Neuronal stem cell (in vitro differentiated cells): ENCODE data around the gene AGAP1.
A peak's percentile ranks its signal among the peaks of the same experiment; 100 is the strongest.

Source experiments
- DNase-seq: peaks from one replicate; pipeline ENCODE4 v3.0.0-alpha.2; 2013; ENCODE audit warnings: low spot score
- H2AFZ ChIP-seq: one replicate; pipeline ENCODE4 v1.6.1; 2013; ENCODE audit warnings: mild to moderate bottlenecking, low read length, inconsistent platforms
- H2AK5ac ChIP-seq: 2 replicates; pipeline ENCODE4 v1.6.1; 2013; ENCODE audit warnings: low read depth, mild to moderate bottlenecking, inconsistent platforms, low read length, moderate library complexity, mixed read lengths
- H2BK120ac ChIP-seq: 2 replicates; pipeline ENCODE4 v1.6.1; 2013; ENCODE audit warnings: low read depth, mild to moderate bottlenecking, inconsistent platforms, low read length, moderate library complexity, mixed read lengths
- H2BK12ac ChIP-seq: one replicate; pipeline ENCODE4 v1.6.1; 2013; ENCODE audit warnings: low read length, inconsistent platforms
- H2BK15ac ChIP-seq: 2 replicates; pipeline ENCODE4 v1.6.1; 2013; ENCODE audit warnings: mild to moderate bottlenecking, low read length, inconsistent platforms, mixed read lengths
- H2BK5ac ChIP-seq: one replicate; pipeline ENCODE4 v1.6.1; 2013; ENCODE audit warnings: inconsistent platforms, mild to moderate bottlenecking, low read length, moderate library complexity
- H3K14ac ChIP-seq: one replicate; pipeline ENCODE4 v1.6.1; 2013; ENCODE audit warnings: low read length, inconsistent platforms
- H3K18ac ChIP-seq: 2 replicates; pipeline ENCODE4 v1.6.1; 2013; ENCODE audit warnings: low read length, inconsistent platforms
- H3K23ac ChIP-seq: 2 replicates; pipeline ENCODE4 v1.6.1; 2013; ENCODE audit warnings: low read depth, mild to moderate bottlenecking, mixed read lengths, low read length, inconsistent platforms; ENCODE audit not compliant: poor library complexity
- H3K27ac ChIP-seq: replicated peaks from 3 replicates; pipeline ENCODE4 v1.5.1; 2013; ENCODE audit warnings: low read length, inconsistent platforms
- H3K27me3 ChIP-seq, 3 experiments: 2 replicates each; pipeline ENCODE4 v1.6.1; 2013; ENCODE audit warnings: low read length in 3 of 3, mild to moderate bottlenecking in 2 of 3, inconsistent platforms in 1 of 3, low read depth in 1 of 3, mixed read lengths in 1 of 3, moderate library complexity in 1 of 3; ENCODE audit not compliant: control insufficient read depth in 3 of 3, insufficient read depth in 3 of 3
- H3K36me3 ChIP-seq, 2 donors: replicated peaks in 1 of 2; 2 replicates each; pipeline ENCODE4 v1.6.1; 2013; ENCODE audit warnings: low read length in 2 of 2; ENCODE audit not compliant: control insufficient read depth in 2 of 2, insufficient read depth in 2 of 2
- H3K4ac ChIP-seq: 2 replicates; pipeline ENCODE4 v1.6.1; 2013; ENCODE audit warnings: inconsistent platforms, mild to moderate bottlenecking, low read length, moderate library complexity
- H3K4me1 ChIP-seq, 2 donors: 1 replicate in 1 of 2; 2 replicates in 1 of 2; pipeline ENCODE4 v1.6.1; 2013; ENCODE audit warnings: low read length in 2 of 2, low read depth in 1 of 2; ENCODE audit not compliant: control insufficient read depth in 2 of 2, insufficient read depth in 1 of 2
- H3K4me2 ChIP-seq: one replicate; pipeline ENCODE4 v1.6.1; 2013; ENCODE audit warnings: mild to moderate bottlenecking, low read length, inconsistent platforms; ENCODE audit not compliant: insufficient read depth, poor library complexity, severe bottlenecking
- H3K4me3 ChIP-seq, 2 donors: 2 replicates each; pipeline ENCODE4 v1.5.1; 2013; ENCODE audit warnings: low read length in 2 of 2, mild to moderate bottlenecking in 2 of 2, inconsistent platforms in 1 of 2, moderate library complexity in 1 of 2
- H3K79me1 ChIP-seq: one replicate; pipeline ENCODE4 v1.6.1; 2013; ENCODE audit warnings: low read depth, mild to moderate bottlenecking, inconsistent platforms, low read length, moderate library complexity
- H3K9ac ChIP-seq: one replicate; pipeline ENCODE4 v1.6.1; 2013; ENCODE audit warnings: mild to moderate bottlenecking, low read depth, low read length, inconsistent platforms; ENCODE audit not compliant: poor library complexity
- H3K9me3 ChIP-seq, 2 donors: replicated peaks in 1 of 2; 2 replicates each; pipeline versions ENCODE3 to v1.6.1; 2013; ENCODE audit warnings: low read length in 2 of 2, mild to moderate bottlenecking in 2 of 2, inconsistent platforms in 1 of 2, low read depth in 1 of 2, mixed read lengths in 1 of 2, moderate library complexity in 1 of 2; ENCODE audit not compliant: control insufficient read depth in 2 of 2, insufficient read depth in 1 of 2
- H4K8ac ChIP-seq: one replicate; pipeline ENCODE4 v1.6.1; 2013; ENCODE audit warnings: low read depth, mild to moderate bottlenecking, inconsistent platforms, low read length, moderate library complexity
- H4K91ac ChIP-seq: one replicate; pipeline ENCODE4 v1.6.1; 2013; ENCODE audit warnings: low read length, low read depth, mild to moderate bottlenecking, inconsistent platforms; ENCODE audit not compliant: poor library complexity
- WGBS, 2 donors: extraction: QIAGEN DNeasy Blood & Tissue Kit; methylation state at CpG; one replicate each; pipeline ENCODE4 v1.1.7; 2013; ENCODE audit warnings: missing lambda C conversion rate in 2 of 2, mixed read lengths in 1 of 2; ENCODE audit not compliant: insufficient read length in 2 of 2, insufficient replicate concordance in 1 of 2; ENCODE audit errors: extremely low coverage in 2 of 2; 5-methylcytosine and 5-hydroxymethylcytosine counted together

The AGAP1 gene

DNA sequence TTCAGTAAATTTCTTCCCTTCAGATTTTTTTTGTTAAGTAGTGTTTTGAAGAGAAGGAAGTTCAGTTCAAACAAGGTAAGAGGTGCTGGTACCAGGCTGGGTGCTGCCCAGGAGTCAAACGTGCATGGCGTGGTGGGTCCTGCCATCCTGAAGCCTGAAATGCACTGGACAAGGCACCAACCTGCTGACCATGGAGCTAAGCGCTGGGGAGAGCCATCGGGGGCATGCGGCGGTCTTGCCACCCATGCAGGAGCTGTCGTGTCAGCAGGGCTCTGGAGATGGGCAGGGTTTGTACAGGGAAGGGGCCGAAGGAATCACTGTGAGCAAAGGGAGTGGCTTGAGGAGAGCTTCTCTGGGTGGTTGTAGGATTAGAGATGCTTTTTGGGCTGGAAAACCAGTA is 547.8 kb downstream of the AGAP1 start:
- Histone ChIP-seq H3K18ac (no peak overlapping the region), H3K4me2 (no peak overlapping the region), H3K4me1 (peaks cover 2 to 15% of the 10 kb centered on the region in 2 donors), H3K4me3 (no peak overlapping the region), H2BK5ac (no peak overlapping the region), H3K9ac (no peak overlapping the region), H3K27ac (no peak overlapping the region), H3K9me3 (no peaks in the 10 kb centered on the region), H3K4ac (no peak overlapping the region), H2AK5ac (no peak overlapping the region), H3K27me3 (peaks cover 0 to 2% (median 0%) of the 10 kb centered on the region in 3 experiments), H2BK12ac (no peak overlapping the region), H3K79me1 (no peaks in the 10 kb centered on the region), H3K14ac (peak overlapping the region; percentile 13), H2BK120ac (no peak overlapping the region), H4K8ac (no peak overlapping the region), H3K23ac (no peak overlapping the region), H4K91ac (no peak overlapping the region), H2BK15ac (no peak overlapping the region), H3K36me3 (peaks cover 7 to 58% of the 10 kb centered on the region in 2 donors), H2AFZ (no peak overlapping the region)
- no CpG with 5 or more reads among the region's 8 CpGs for WGBS, 2 donors
- DNase-seq, result no peak

DNA sequence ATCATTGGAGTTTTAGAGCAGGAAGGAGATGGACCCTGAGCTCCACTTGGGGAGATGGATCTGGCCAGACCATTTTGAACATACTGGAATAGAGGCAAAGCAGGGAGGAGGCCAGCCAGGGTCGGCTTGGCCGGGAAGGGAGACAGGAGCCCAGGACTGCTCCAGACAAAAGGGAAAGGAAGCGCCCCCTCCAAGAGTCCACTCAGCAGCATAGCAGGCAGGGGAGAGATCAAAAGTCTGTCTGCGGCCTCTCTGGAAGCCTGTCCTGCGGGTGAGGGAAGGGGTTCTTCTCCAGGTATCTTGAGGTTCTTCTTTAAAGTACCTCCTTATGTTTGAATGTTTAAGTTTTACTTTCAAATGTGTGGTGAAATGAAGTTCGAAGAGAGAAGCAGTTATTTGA is 548.2 kb downstream of the AGAP1 start:
- Histone ChIP-seq H2BK120ac (no peak overlapping the region), H3K36me3 (peaks cover 7 to 58% of the 10 kb centered on the region in 2 donors), H3K14ac (no peak overlapping the region), H2BK12ac (no peak overlapping the region), H3K79me1 (no peaks in the 10 kb centered on the region), H3K9ac (no peak overlapping the region), H4K8ac (no peak overlapping the region), H3K4me2 (no peak overlapping the region), H3K18ac (no peak overlapping the region), H2AK5ac (no peak overlapping the region), H3K23ac (no peak overlapping the region), H3K27ac (no peak overlapping the region), H4K91ac (no peak overlapping the region), H2AFZ (no peak overlapping the region), H3K4ac (no peak overlapping the region), H2BK5ac (no peak overlapping the region), H3K9me3 (no peaks in the 10 kb centered on the region), H3K4me3 (no peak overlapping the region), H3K27me3 (peaks cover 0 to 2% (median 0%) of the 10 kb centered on the region in 3 experiments), H3K4me1 (peaks cover 2 to 15% of the 10 kb centered on the region in 2 donors), H2BK15ac (no peak overlapping the region)
- DNase-seq, result no peak
- no CpG with 5 or more reads among the region's 6 CpGs for WGBS, 2 donors

DNA sequence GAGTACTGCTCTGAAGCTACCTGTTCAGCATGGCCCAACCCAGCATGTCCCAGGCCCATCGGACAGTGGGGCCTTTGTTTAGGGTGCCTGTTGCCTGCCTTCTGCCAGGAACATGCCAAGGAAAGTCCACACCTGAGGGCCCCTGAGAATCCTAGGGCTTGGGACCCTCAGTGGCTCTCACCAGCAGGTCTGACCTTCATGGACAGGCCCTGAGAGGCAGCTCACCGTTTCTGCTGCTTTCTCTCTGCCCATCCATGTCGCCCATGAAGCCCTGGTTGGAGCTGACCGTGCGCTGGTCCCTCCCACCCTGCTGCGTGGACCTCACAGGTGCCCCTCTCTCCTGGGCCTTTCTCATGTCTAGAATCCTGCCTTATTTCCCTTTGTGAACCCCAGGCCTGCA is 550.3 kb downstream of the AGAP1 start:
- WGBS, 2 donors, result no CpG with 5 or more reads among the region's 6 CpGs
- peak overlapping the region; percentile 44 for H3K23ac ChIP-seq

DNA sequence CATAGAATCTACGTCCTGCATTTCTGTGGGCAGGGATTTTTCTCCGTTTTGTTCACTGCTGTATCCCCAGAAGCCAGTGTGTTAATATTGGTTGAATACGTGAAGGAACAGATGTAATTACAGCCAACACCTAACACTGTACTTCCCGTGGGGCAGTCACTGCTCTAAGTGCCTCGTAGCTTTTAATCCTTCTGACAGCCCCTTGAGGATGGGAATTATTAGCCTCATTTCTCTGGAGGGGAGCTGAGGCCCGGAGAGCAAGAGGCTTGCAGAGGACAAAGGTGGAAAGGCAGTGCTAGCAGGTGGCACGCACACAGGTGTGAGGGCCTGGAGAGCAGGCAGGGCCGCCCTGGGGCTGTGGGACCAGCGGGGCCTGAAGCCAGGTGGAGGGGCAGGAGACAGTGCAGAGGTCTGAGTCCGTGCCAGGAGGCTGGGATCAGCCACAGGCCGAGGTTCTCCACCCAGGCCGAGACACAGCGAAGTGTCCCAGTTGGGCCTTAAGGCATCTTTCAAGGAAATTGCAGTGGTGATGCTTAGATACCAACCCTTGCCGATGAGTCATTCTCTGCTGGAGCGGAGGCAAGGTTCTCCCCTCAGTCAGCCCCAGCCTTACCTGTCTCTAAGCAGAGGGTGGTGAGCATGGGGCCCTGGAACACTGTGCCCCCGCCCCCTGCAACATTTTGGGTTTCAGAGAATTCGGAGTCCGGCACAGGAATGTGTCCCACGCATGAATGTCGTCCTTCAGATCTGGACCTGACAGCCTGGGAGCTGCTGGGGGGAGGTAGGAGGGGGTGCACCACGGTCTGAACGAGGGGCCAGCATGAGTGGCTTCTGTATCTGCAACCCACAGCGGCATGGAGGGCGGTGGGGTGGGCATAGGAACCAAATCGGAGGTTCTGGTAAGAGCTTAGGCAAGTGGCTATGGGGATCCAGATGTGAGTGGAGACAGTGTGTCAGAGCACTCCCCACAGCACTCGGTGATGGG is 551.7 kb downstream of the AGAP1 start:
- Histone ChIP-seq H3K4me3 (no peak overlapping the region), H2BK15ac (no peak overlapping the region), H2AK5ac (no peak overlapping the region), H3K14ac (no peak overlapping the region), H2AFZ (no peak overlapping the region), H3K18ac (no peak overlapping the region), H4K8ac (no peak overlapping the region), H2BK12ac (no peak overlapping the region), H3K9me3 (no peaks in the 10 kb centered on the region), H2BK120ac (no peak overlapping the region), H2BK5ac (peak overlapping the region; percentile 32), H3K9ac (no peak overlapping the region), H3K79me1 (no peaks in the 10 kb centered on the region), H4K91ac (no peak overlapping the region), H3K36me3 (peaks cover 9 to 67% of the 10 kb centered on the region in 2 donors), H3K4me1 (peaks cover 2 to 10% of the 10 kb centered on the region in 2 donors), H3K23ac (no peak overlapping the region), H3K4me2 (no peak overlapping the region), H3K4ac (no peak overlapping the region), H3K27me3 (no peaks in the 10 kb centered on the region), H3K27ac (no peak overlapping the region)
- no peak for DNase-seq
- no CpG with 5 or more reads among the region's 26 CpGs for WGBS, 2 donors

More for the DNA sequence above, 550.3 kb downstream of the AGAP1 start:
- Histone ChIP-seq H3K27me3 (no peaks in the 10 kb centered on the region), H3K14ac (no peak overlapping the region), H4K8ac (no peak overlapping the region), H3K4me2 (no peak overlapping the region), H3K18ac (no peak overlapping the region), H2BK5ac (no peak overlapping the region), H3K9me3 (no peaks in the 10 kb centered on the region), H2BK120ac (peak overlapping the region; percentile 5), H3K79me1 (no peaks in the 10 kb centered on the region), H3K9ac (peak overlapping the region; percentile 9), H3K4me3 (no peak overlapping the region), H3K4ac (no peak overlapping the region), H4K91ac (no peak overlapping the region), H2BK12ac (no peak overlapping the region), H2AK5ac (peak overlapping the region; percentile 26), H3K4me1 (peaks cover 2 to 15% of the 10 kb centered on the region in 2 donors), H2BK15ac (no peak overlapping the region), H3K27ac (no peak overlapping the region), H3K36me3 (peaks cover 10 to 58% of the 10 kb centered on the region in 2 donors), H2AFZ (no peak overlapping the region)
- DNase-seq, result no peak
